GF-D8 (cell line): ENCODE results near the gene SMC1B.
"Not testable (repeated sequence)": the region's sequence is repeated elsewhere in the genome, so short reads cannot be mapped to it uniquely, and the experiment has no call there.

ENCODE experiments used
- DNase-seq: peaks from one replicate; lab custom pipeline; 2025; lab: John Stamatoyannopoulos, UW

SMC1B gene, protein sequence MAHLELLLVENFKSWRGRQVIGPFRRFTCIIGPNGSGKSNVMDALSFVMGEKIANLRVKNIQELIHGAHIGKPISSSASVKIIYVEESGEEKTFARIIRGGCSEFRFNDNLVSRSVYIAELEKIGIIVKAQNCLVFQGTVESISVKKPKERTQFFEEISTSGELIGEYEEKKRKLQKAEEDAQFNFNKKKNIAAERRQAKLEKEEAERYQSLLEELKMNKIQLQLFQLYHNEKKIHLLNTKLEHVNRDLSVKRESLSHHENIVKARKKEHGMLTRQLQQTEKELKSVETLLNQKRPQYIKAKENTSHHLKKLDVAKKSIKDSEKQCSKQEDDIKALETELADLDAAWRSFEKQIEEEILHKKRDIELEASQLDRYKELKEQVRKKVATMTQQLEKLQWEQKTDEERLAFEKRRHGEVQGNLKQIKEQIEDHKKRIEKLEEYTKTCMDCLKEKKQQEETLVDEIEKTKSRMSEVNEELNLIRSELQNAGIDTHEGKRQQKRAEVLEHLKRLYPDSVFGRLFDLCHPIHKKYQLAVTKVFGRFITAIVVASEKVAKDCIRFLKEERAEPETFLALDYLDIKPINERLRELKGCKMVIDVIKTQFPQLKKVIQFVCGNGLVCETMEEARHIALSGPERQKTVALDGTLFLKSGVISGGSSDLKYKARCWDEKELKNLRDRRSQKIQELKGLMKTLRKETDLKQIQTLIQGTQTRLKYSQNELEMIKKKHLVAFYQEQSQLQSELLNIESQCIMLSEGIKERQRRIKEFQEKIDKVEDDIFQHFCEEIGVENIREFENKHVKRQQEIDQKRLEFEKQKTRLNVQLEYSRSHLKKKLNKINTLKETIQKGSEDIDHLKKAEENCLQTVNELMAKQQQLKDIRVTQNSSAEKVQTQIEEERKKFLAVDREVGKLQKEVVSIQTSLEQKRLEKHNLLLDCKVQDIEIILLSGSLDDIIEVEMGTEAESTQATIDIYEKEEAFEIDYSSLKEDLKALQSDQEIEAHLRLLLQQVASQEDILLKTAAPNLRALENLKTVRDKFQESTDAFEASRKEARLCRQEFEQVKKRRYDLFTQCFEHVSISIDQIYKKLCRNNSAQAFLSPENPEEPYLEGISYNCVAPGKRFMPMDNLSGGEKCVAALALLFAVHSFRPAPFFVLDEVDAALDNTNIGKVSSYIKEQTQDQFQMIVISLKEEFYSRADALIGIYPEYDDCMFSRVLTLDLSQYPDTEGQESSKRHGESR

DNA sequence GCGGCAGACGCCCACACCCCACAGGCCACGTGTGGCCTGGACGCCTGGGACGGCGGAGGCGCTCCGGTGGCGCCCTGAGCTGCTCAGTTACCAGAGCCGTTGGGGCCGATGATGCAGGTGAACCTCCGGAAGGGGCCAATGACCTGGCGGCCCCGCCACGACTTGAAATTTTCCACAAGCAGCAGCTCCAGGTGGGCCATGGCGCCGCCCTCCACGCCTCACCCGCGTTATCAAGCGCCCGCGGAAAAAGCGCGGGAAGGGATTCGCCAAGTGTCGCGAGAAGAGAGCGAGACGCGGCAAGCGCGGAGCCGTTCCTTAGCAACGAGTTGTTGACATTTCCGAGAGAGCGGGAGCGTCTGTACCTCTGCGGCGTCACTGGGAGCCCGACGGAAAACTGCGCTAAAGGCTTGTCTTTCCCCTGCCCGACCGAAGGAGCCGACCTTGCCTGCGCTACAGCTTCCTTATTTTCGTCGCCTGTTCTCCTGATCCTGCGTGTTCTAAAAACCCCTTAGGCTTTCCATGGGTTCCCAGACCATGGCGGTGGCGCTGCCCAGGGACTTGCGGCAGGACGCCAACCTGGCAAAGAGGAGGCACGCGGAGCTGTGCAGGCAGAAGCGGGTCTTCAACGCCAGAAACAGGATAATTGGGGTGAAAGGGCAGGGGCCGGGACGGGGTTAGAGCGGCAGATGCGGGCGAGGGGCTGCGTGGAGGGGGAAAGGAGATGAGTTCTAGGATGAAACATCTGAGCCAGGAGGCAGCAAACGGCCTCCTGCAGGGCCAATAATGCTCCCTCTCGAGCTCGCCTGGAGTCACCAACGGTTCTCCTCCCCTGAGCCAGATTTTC, at the start of gene SMC1B, which contains the start of gene RIBC2:
TSS of gene SMC1B (minus strand) at position 232 of the 844 bp plus-strand sequence. CDS start at position 200, 32 bp downstream.
TSS of gene RIBC2 (plus strand) at position 326 of the 844 bp plus-strand sequence. CDS start at position 520, 194 bp downstream.
- peak; percentile 88 for DNase-seq

DNA sequence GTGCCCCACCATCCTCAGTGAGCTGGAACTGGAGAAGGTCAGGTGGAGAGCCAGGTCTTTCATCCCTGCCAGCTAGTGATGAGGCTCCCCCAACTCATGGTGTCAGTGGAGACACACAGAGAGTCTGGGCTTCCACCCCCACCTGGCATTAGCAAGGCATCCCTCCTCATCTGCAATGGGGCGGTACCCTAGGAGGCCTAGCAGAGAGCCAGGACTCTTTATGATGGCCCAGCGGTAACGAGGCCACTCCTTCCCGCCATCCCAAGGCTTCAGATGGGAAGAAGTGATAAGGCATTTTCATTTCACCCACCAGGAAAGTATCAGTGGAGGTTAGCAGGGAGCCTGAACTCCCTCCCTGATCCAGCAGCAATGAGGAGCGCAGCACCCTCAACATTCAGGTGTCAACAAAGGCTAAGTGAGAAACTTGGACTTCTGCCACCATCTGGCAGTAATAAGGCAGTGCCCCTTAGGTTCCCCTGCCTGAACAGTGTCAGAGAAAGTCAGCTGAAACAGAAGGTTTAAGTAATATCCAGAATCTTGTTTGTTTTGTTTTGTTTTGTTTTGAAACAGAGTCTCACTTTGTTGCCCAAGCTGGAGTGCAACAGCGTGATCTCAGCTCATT, 48.7 kb upstream of the SMC1B start:
- DNase-seq = no peak

DNA sequence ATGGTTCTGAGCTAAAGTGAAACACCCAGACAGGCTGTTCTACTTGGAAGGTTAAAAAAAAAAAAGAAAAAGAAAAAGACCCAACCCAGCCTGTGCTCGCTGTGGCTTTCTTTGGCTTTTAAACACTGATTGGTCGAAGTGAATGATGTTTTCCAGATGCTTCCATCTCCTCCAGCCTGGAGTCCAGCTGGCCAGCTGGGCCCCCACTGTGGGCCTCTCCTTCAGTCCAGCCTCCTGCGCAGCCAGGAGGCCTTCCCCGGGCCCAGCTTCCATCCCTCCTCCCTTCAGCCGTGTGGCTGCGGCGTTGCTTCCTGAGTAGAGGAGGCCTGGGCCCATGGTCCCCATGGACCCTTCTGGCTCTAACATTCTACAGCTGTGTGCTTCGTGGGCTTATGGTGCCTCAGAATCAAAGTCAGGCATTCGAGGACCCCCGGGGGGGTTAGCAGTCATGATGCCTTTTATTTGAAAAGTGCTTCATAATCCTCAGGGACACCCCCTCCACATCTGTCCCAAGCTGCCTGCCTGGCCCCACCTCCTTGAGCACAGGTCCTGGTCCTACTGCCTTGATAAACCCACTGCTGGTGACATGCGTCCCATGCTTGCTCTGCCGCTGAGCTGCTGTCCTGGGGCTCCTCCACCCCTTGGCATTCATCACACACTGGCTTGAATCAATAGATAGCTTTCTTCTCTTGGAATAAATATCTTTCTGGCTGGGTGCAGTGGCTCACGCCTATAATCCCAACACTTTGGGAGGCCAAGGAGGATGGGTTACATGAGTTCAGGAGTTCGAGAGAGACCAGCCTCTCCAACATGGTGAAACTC, 47.1 kb upstream of the SMC1B start:
- no peak for DNase-seq

DNA sequence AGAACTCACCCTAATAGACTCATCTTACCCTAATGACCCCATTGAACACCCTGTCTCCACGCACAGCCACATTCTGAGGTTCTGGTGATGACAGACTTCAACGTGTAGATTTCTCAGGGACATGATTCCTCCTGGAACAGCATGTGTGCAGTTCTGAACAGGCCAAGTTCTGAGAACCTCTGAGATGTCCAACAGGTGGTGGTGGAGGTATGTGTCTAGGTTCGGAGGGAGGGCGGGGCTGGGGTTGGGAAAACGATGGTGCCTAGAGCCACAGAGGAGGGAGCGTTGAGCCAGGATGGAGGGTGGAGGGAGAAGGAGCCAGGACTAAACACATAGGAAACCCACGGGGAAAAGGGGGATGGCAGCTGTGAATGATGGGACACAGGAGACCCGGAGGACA, 45.8 kb upstream of the SMC1B start:
- DNase-seq = no peak

DNA sequence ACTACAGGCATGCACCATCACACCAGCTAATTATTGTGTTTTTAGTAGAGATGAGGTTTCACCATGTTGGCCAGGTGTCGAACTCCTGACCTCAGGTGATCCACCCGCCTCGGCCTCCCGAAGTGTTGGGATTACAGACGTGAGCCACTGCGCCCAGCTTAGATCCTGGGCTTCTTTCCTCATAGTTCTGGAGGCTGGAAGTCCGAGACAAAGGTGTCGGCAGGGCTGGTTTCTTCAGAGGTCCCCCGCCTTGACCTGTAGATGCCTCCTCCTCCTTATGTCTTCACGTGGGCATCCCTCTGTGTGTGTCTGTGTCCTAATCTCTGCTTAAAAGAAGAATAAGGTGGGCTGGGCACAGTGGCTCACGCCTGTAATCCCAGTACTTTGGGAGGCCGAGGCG, 45.1 kb upstream of the SMC1B start:
- DNase-seq = no peak

DNA sequence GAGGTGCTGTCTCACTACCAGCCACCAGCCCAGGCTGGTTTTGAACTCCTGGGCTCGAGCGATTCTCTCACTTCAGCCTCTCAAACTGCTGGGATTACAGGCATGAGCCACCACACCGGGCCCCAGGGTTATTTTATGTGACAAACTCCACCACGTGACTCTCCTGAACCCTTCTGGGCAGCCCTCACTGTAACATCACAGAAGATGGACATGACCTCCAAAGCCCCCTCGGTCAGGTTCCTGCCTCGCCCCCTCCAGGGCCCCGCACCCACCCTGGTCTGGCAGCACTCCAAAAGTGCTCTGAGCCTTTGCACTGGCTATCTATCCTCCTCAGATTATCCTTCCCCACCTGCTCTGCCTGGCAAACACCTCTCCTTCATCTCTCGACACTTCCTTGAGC, 43.4 kb upstream of the SMC1B start:
- no peak for DNase-seq

DNA sequence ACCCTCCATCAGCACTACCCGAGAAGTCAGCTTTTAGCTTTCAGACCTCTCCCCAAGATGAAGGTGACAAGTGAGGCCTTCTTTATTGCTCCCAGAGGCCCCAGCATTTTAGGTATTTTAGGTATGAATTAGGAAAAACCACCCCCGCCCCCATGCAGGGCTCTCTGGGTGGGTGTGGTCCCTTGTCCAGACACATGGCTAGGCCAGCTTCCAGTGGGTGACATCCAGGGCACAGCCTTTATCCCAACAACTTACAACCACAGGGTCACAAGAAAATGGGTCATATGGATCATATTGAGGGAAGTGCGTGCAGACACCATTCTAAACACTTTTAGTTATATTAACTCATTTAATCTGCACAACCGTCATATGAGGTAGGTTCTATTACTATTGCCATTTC, 42.2 kb upstream of the SMC1B start:
- no peak for DNase-seq

DNA sequence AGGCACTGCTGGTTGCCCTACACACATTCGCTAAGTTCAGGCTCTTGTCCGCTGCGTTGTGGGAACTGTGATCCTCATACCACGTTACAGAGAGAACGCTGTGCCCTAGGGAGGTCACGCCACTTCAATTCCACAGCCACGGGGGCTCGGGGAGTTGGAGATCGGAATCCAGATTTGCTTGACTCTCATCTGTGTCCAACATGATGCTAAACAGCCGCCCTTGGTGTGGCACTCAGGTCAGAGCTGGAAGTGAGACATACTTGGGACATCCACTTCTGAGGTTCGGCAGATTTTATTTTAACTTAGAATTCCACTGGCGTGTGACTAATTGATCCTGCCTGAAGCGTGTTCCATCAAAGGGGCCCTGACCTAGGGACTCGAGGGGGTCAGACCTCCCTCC, 41.8 kb upstream of the SMC1B start:
- DNase-seq = no peak

DNA sequence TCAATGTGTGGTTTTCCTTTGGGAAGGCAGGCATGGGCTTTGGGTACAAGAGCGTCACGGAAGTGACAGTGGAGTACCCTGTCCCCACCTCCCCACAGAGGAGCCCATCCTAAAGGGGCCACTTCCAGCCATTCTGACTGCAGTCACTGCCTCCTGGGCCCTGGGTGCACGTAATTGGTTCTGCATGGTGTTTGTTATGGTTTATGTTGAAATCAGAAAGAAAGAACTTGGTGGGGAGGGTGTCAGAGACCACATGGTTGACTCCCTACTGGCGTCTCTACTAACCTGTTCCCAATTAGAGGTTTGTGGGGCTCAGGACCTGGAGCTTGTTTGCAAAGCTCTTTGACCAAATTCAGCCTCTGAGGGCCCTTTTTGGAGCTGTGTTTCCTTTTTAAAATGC, 40.9 kb upstream of the SMC1B start:
- no peak for DNase-seq

DNA sequence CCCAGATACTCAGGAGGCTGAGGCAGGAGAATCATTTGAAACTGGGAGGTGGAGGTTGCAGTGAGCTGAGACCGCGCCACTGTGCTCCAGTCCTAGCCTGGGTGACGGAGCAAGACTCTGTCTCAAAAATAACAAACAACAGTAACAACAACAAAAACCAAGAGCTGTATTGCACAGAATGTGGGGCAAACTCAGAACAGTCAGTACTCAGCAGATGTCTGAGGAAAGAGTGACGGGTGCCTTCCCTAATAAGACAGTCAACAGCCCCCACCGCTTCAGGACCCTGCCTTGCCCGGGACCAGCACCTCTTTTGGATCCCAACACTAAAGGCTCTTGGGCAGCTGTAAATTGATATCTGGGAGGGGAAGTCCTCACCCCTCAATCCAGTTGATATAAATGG, 40.4 kb upstream of the SMC1B start:
- no peak for DNase-seq

DNA sequence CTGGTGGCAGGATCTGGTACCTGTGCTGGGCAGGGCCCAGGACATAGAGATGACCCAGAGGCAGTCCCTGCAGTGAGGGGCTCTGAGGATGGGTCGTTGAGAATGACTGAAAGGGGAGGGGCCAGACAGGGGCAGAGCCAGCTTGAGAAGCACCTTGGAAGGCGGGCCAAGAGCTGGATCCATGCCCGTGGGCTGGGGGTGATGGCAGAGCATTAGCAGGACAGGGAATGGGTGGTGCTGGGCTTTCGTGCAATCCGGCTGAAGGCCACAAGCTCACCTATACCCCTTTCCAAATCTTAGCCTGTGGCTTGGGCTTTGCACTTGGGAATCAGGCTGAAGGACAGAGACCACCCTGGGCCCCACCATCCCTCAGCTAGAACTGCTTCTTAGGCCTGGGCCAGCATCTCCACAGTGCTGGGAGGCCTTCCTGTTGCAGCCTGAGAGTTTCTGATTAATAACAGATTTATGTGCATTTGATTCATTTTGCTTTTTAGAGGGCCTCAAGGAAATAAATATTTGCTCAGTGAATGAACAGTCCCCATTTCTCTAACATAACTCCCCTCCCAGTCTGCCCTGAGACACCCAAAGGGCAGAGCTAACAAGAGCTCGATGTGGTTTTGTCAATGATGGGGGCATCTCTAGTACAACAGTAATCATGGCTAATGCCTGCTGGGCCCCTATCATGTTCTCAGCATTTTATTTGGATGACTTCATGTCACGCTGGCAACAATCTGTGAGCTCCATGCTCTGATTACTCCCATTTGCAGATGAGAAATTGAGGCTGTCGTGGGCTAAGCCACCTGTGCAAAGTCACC, 39.4 kb upstream of the SMC1B start:
- DNase-seq = no peak

DNA sequence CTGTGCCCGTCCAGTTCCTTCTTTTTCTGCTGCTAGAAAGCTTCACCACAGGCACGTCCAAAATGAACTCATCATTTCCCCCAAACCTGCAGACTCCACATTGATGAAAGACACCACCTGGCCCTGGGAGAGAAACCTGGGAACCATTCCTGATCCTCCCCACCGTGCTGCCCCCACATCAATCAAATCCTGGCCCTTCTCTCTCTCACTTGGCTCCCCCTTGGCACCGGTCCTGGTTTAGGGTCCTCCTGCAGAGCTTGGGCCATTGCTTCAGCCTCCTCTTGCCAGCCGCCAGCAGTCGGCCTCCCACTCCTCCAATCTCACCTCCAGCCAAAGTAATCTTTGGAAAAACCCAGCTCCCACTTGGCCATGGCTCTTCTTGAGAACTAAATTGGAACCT, 38.6 kb upstream of the SMC1B start:
- no peak for DNase-seq

DNA sequence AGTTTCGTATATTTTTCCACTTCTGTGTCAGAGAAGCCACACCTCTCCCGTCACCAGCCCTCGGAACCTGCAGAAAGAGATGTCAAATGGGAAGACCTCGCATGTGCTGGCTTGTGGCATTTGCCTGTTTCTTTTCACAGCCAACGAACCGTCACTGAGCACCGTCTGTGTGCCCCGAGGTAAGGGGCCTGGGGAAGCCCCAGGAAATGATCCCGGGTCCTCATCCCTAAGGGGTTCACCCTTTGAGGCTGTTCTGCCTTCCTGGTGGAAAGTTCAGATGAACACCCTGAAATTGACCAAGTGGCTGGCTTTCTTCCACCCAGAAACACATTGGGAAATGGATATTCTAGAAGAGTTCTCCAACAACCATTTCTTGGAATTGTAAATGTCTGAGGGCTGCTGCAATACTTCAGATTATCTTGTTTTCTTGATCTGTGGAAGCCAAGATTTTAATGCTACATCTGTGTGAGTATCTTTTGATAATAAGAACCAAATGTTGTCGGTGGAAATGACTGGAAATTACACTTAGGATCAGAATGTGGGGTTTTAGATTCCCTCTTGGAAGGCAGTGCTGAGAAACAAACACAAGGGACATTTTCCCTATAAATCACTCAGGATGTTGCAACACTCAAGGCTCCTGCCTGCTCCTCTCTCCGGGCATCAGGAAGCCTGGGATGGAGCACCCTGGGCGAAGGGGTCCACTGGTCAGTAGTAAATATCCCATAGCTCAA, 37.7 kb upstream of the SMC1B start:
- no peak for DNase-seq

DNA sequence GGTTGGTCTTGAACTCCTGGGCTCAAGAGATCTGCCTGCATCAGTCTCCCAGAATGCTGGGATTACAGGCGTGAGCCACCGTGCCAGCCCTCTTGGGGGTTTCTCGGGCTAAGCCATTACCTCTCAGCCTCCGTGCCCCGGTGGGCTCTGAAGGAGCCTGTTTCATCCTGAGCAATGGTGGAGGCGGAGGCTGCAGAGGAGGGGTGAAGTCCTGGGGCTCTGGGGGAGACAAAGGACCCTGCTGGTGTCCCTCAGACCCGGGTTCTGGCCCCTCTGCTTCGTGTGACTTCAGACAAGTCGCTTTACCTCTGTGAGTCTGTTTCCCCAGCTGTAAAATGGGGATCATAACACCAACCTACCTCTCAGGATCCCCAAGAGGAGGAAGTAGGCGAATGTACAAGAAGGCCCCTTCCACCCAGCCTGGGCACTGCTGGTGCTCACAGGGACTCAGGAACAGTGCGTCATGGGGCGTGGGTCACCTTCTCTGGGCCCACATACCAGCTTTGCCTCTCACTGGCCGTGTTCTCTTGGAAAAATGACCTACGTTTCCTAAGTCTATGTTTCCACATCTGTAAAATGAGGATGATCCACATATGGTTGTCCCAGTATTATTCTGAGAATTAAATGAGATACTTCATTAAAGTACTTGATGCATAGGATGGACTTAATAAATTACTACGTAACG, 36.8 kb upstream of the SMC1B start:
- DNase-seq = no peak

DNA sequence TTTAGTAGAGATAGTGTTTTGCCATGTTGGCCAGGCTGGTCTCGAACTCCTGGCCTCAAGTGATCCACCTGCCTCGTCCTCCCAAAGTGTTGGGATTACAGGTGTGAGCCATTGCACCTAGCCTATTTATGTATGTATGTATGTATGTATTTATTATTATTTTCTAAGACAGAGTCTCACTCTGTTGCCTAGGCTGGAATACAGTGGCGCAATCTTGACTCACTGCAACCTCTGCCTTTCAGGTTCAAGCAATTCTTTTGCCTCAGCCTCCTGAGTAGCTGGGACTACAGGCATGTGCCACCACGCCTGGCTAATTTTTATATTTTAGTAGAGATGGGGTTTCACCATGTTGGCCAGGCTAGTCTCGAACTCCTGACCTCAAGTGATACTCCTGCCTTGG, 36.0 kb upstream of the SMC1B start:
- DNase-seq = not testable (repeated sequence)

DNA sequence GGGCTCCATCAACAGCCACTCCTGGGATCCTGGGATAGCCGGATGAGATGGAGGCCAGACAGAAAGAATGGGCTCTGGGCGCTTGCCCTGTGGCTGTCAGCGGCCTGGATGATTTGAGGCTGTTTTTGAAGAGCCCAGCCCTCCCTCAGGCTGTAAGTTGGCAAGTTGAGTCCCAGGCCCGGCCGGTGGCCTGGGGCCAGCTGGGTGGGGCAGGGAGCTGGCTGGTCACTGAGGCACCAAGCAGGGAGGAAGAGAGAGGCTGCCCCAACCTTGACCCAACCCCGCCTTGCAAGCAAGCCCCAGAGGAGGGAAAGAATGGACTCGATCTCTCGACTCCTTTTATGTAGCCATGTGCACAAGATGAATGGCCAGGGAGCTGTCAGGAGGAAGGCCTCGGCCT, 35.0 kb upstream of the SMC1B start:
- no peak for DNase-seq

DNA sequence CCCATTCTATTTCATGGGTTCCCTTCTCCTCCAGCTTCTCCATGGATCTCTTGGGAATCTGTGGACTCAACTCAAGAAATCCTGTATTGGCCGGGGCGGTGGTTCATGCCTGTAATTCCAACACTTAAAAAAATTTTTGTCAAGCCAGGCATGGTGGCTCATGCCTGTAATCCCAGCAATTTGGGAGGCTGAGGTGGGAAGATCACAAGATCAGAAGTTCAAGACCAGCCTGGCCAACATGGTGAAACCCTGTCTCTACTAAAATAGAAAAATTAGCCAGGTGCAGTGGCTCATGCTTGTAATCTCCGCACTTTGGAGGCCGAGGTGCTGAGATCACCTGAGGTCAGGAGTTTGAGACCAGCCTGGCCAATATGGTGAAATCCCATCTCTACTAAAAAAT, 34.2 kb upstream of the SMC1B start:
- not testable (repeated sequence) for DNase-seq

DNA sequence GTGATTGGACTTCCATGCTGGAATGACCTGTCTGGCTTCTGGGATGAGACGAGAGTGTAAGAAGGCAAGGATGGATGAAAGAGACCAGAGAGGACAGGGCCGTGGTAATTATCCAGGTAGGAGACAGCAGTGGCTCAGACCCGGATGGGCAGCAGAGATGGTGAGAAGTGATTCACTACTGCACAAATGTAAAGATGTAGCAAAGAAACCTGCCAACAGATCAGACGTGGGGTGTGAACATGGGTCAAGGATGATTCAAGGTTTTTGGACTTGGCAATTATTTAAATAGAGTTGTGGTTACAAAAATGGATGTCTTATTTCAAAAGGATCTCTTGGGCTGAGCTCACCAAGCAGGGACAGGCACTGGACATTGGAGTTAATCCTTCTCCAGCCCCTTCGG, 32.8 kb upstream of the SMC1B start:
- no peak for DNase-seq
